Measurements from ENCODE around the gene NLRP3.
"Not testable (repeated sequence)": the region's sequence is repeated elsewhere in the genome, so short reads cannot be mapped to it uniquely, and the experiment has no call there.

Gene NLRP3

GRCh38 chr1:247392088-247392487 lies 23.9 kb upstream of the NLRP3 start (continued):
- no peak for TF ChIP-seq ZNF280D (tag by site-specific recombination; IDR thresholded peaks at IDR 0.05)
- TF ChIP-seq ZNF335 (tag by site-specific recombination; conservative IDR thresholded peaks at IDR 0.05), result no peak
- TF ChIP-seq SCRT2 (tag by site-specific recombination; IDR thresholded peaks at IDR 0.05), result no peak
- TF ChIP-seq ZNF133 (tag by site-specific recombination; IDR thresholded peaks at IDR 0.05), result no peak
- no peak for TF ChIP-seq ZNF302 (tag by site-specific recombination; IDR thresholded peaks at IDR 0.05; ENCODE audit: low read depth)

- POLR2A ChIA-PET; H3K27ac ChIP-seq (ENCODE audit: extremely low read depth, low read depth, low read length); CTCF ChIA-PET; H3K4me1 ChIP-seq (ENCODE audit: control insufficient read depth, insufficient read depth, low read length); H3K9me3 ChIP-seq (ENCODE audit: control insufficient read depth, insufficient read depth, low read depth, low read length); H3K4me3 ChIP-seq (ENCODE audit: low read depth, low read length); H3K36me3 ChIP-seq (ENCODE audit: control insufficient read depth in 2 of 2, insufficient read depth in 1 of 2, low read length in 2 of 2): not testable (repeated sequence)
Observed at GRCh38 chr1:247395075-247395474, 20.9 kb upstream of the NLRP3 start.

GRCh38 chr1:247400685-247401084 lies 15.3 kb upstream of the NLRP3 start:
- no peaks in the 10 kb centered on the region for H3K4me1 ChIP-seq (ENCODE audit: control insufficient read depth, insufficient read depth, low read length)
- no peaks in the 10 kb centered on the region for H3K36me3 ChIP-seq (ENCODE audit: control insufficient read depth in 2 of 2, insufficient read depth in 1 of 2, low read length in 2 of 2)
- POLR2A ChIA-PET, result no interaction called here
- H3K27ac ChIP-seq (ENCODE audit: extremely low read depth, low read depth, low read length), result no peak overlapping the region
- CTCF ChIA-PET, result no interaction called here
- no peak overlapping the region for H3K4me3 ChIP-seq (ENCODE audit: low read depth, low read length)
- H3K9me3 ChIP-seq (ENCODE audit: control insufficient read depth, insufficient read depth, low read depth, low read length), result no peaks in the 10 kb centered on the region
- TF ChIP-seq ZNF837 (tag by site-specific recombination; IDR thresholded peaks at IDR 0.05) (no peak), ZIC2 (tag by site-specific recombination; IDR thresholded peaks at IDR 0.05) (no peak), ZNF354C (tag by site-specific recombination; IDR thresholded peaks at IDR 0.05; ENCODE audit: borderline replicate concordance, low read depth) (no peak), ZNF639 (tag by site-specific recombination; IDR thresholded peaks at IDR 0.05) (no peak), SCRT1 (tag by site-specific recombination; IDR thresholded peaks at IDR 0.05; ENCODE audit: borderline replicate concordance) (no peak), ZNF292 (tag by site-specific recombination; IDR thresholded peaks at IDR 0.05; ENCODE audit: borderline replicate concordance, low read depth) (no peak), YY2 (tag by site-specific recombination; IDR thresholded peaks at IDR 0.05) (no peak), KLF10 (tag by site-specific recombination; IDR thresholded peaks at IDR 0.05) (no peak), ZNF362 (tag by site-specific recombination; IDR thresholded peaks at IDR 0.05) (no peak), ZNF248 (tag by site-specific recombination; IDR thresholded peaks at IDR 0.05) (no peak), ZNF548 (tag by site-specific recombination; IDR thresholded peaks at IDR 0.05) (no peak), ZNF585B (tag by site-specific recombination; IDR thresholded peaks at IDR 0.05) (no peak), BCL11B (tag by site-specific recombination; IDR thresholded peaks at IDR 0.05; ENCODE audit: low read depth) (no peak)

Measured in HEK293 (cell line).